ENCODE measurements around the gene PPP3CA.

- no peak for TF ChIP-seq EZH2 (IDR thresholded peaks at IDR 0.05; ENCODE audit: insufficient read depth, poor library complexity, severe bottlenecking)
- no peak for TF ChIP-seq EZH2phosphoT487 (IDR thresholded peaks at IDR 0.05; ENCODE audit: insufficient read depth, low read depth)
Observed at GRCh38 chr4:101299021-101299420, 48.3 kb downstream of the PPP3CA start.
